Keratinocyte (primary cell): ENCODE measurements around the gene KANSL1.

Experiments used
- CTCF ChIP-seq, 3 experiments: IDR thresholded peaks in 1 of 3; conservative IDR thresholded peaks in 1 of 3; optimal IDR thresholded peaks in 1 of 3; 2 replicates in 2 of 3; 3 replicates in 1 of 3; pipeline versions ENCODE3 to v1.5.1; 2011; ENCODE audit warnings: low read length in 3 of 3, mild to moderate bottlenecking in 3 of 3, moderate library complexity in 2 of 3, control low read depth in 1 of 3, inconsistent platforms in 1 of 3; ENCODE audit not compliant: insufficient read depth in 2 of 3; ENCODE audit errors: extremely low read depth in 1 of 3
- EZH2 ChIP-seq: IDR thresholded peaks from one replicate; pipeline ENCODE4 v1.6.1; 2012; ENCODE audit warnings: inconsistent platforms, mild to moderate bottlenecking, low read length, moderate library complexity

DNA sequence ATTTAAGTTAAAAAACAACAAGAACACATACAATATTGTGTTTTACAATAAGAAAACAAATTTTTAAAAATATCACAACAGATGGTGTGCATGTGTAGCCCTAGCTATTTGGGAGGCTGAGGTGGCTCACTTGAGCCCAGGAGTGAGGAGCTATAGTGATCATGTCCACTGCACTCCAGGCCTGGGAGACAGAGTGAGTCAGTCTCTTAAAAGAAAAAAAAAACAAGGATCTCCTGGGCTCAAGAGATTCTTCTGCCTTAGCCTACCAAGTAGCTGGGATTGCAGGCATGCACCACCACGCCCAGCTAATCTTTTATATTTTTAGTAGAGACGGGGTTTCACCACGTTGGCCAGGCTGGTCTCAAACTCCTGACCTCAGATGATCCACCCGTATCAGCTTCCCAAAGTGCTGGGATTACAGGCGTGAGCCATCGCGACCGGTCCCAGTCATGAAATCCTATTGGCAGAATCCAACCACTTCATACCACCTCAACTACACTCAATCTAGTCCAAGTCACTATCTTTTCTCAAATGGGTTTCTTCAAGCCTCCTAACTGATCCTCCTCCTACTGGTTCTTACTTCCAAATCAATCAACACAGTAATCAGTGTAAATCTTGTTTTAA, 139.2 kb downstream of the KANSL1 start:
- no peak for TF ChIP-seq CTCF (optimal IDR thresholded peaks at IDR 0.05 in 1 of 3, IDR thresholded peaks at IDR 0.05 in 1 of 3, conservative IDR thresholded peaks at IDR 0.05 in 1 of 3; ENCODE audit: extremely low read depth in 1 of 3, insufficient read depth in 2 of 3, low read length in 3 of 3)
- TF ChIP-seq EZH2, result no peak
